Measurements from ENCODE around the gene LRCH1.

DNA sequence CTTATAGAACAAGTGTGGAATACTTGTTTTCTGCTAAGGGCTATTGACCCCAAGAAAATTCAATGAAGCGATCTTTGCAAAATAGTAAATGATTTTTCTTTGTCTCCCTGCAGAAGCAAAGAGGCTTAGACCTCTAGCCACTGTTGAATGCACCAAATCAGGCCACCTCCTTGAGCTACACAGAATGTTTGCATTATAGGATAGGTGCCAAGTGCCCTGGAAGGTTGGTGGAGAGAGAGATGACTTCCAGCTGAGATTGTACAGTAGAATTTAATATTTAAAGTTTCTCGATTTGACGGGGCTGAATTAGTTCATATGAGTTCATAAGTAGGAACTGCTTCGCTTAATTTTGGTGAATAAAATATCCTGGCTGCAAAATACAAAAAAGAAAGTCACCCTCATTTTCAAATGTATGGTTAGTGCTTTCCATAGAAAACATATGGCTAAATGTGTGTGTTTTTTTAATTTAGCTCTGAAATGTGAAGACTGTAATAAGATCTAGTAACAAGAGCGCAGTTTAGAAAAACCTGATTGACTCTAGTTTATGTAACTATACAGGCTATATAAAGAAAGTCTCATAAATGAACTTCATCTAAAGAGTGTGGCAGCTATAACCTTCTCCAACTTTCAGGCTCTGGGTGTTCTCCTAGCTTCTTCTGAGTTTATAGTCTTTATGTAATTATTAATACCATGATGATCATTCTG, 41.6 kb downstream of the LRCH1 start:
- TF ChIP-seq, protein P1, sequence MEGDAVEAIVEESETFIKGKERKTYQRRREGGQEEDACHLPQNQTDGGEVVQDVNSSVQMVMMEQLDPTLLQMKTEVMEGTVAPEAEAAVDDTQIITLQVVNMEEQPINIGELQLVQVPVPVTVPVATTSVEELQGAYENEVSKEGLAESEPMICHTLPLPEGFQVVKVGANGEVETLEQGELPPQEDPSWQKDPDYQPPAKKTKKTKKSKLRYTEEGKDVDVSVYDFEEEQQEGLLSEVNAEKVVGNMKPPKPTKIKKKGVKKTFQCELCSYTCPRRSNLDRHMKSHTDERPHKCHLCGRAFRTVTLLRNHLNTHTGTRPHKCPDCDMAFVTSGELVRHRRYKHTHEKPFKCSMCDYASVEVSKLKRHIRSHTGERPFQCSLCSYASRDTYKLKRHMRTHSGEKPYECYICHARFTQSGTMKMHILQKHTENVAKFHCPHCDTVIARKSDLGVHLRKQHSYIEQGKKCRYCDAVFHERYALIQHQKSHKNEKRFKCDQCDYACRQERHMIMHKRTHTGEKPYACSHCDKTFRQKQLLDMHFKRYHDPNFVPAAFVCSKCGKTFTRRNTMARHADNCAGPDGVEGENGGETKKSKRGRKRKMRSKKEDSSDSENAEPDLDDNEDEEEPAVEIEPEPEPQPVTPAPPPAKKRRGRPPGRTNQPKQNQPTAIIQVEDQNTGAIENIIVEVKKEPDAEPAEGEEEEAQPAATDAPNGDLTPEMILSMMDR (conservative IDR thresholded peaks at IDR 0.05 in 1 of 2, IDR thresholded peaks at IDR 0.05 in 1 of 2; ENCODE audit: low read depth in 1 of 2, low read length in 2 of 2): no peak
- no peak for TF ChIP-seq EZH2 (IDR thresholded peaks at IDR 0.05; ENCODE audit: low read length, missing control alignments)

Data from fibroblast of lung (primary cell).